ENCODE results near the gene TRIM71. TPM values are rescaled to one million over a fixed set of nuclear protein-coding genes. Genes with fewer than 3 reads are reported as not detected.
A peak's percentile ranks its signal among the peaks of the same experiment; 100 is the strongest.
"Not testable (repeated sequence)": the region's sequence is repeated elsewhere in the genome, so short reads cannot be mapped to it uniquely, and the experiment has no call there.

The TRIM71 gene
- total and polyA plus RNA-seq, 5 donors from 2014 or later, result 0.03 to 0.47 (median 0.06) TPM

DNA sequence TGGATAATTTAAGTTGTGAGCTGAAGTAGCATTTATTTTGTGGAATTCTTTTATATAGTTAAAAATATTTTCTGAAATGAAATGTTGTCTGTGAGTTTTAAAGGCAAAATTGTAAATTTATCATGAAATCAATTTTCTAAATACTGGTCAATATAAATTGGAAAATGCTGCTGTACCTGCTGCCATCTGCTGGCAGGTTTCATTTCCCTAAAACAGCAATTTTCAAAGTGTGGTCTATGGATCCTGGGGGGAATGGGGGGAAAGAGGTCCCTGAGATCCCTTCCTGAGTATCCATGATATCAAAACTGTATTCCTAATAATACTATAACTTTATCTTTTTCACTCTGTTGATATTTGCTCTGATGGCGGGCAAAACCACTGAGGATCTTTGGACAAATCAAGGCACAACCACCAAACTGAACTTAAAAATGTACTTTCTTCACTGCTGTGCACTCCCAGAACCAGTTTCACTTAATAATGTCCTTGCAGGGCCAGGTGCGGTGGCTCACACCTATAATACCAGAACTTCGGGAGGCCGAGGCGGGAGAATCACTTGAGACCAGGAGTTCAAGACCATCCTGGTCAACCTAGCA lies 116.4 kb downstream of the TRIM71 start:
- Histone ChIP-seq H3K36me3 (ENCODE audit: control insufficient read depth, insufficient read depth, low read length) (no peaks in the 10 kb centered on the region), H3K4me3 (ENCODE audit: low read depth, low read length) (no peak overlapping the region), H3K9me3 (ENCODE audit: control insufficient read depth in 2 of 2, low read length in 2 of 2) (no peaks in the 10 kb centered on the region), H3K4me1 (ENCODE audit: control insufficient read depth, insufficient read depth, low read length, poor library complexity, severe bottlenecking) (no peaks in the 10 kb centered on the region), H3K27ac (ENCODE audit: insufficient read depth, low read length, poor library complexity, severe bottlenecking) (no peak overlapping the region), H3K27me3 (ENCODE audit: control insufficient read depth, insufficient read depth, low read length) (no peaks in the 10 kb centered on the region)
- no peak for ATAC-seq (ENCODE audit: low read depth in 2 of 2)
- Mint-ChIP-seq H3K27me3 (peaks cover 11% of the 10 kb centered on the region), H3K4me3 (no peak overlapping the region), H3K9me3 (no peaks in the 10 kb centered on the region), H3K4me1 (no peaks in the 10 kb centered on the region), H3K36me3 (no peaks in the 10 kb centered on the region), H3K27ac (no peak overlapping the region)
- DNase-seq, result peak in 2 of 3 donors; percentile 34 to 46

DNA sequence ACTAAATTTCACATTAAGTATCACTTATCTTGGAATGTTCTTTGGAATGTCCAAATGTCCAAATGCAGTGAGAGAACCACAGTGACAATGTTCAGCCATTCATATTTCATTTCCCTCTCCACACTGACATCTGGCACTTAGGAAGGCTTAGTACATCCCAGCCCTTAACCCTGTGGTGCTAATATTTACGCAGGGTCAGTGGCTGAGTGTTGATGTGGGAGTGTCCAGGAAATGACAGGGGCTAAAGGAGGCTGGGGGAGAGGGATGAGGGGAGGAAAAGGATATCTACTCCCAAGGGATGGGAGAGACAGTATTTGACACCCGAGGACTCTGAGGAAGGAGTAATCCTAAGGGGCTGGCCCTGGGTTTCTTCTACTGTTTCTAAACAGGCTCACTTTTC lies 119.5 kb downstream of the TRIM71 start:
- no peaks in the 10 kb centered on the region for H3K9me3 ChIP-seq (ENCODE audit: control insufficient read depth in 2 of 2, low read length in 2 of 2)
- no peak overlapping the region for H3K27ac Mint-ChIP-seq

DNA sequence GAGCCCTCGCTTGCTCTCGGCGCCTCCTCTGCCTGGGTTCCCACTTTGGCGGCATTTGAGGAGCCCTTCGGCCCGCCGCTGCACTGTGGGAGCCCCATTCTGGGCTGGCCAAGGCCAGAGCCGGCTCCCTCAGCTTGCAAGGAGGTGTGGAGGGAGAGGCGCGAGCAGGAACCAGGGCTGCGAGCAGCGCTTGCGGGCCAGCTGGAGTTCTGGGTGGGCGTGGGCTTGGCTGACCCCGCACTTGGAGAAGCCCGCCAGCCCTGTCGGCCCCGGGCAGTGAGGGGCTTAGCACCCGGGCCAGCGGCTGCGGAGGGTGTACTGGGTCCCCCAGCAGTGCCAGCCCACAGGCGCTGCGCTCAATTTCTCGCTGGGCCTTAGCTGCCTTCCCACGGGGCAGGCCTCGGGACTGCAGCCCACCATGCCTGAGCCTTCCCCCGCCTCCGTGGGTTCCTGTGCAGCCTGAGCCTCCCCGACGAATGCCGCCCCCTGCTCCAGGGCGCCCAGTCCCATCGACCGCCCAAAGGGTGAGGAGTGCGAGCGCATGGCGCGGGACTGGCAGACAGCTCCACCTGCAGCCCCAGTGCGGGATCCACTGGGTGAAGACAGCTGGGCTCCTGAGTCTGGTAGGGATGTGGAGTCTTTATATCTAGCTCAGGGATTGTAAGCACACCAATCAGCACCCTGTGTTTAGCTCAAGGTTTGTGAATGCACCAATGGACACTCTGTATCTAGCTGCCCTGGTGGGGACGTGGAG lies 121.9 kb downstream of the TRIM71 start:
- H3K36me3 ChIP-seq (ENCODE audit: control insufficient read depth, insufficient read depth, low read length); H3K9me3 ChIP-seq (ENCODE audit: control insufficient read depth in 2 of 2, low read length in 2 of 2); H3K27me3 ChIP-seq (ENCODE audit: control insufficient read depth, insufficient read depth, low read length); H3K9me3 Mint-ChIP-seq; H3K4me3 ChIP-seq (ENCODE audit: low read depth, low read length); DNase-seq; H3K27ac ChIP-seq (ENCODE audit: insufficient read depth, low read length, poor library complexity, severe bottlenecking); H3K4me3 Mint-ChIP-seq; H3K27me3 Mint-ChIP-seq; H3K4me1 Mint-ChIP-seq; ATAC-seq (ENCODE audit: low read depth in 2 of 2); H3K4me1 ChIP-seq (ENCODE audit: control insufficient read depth, insufficient read depth, low read length, poor library complexity, severe bottlenecking); H3K27ac Mint-ChIP-seq; H3K36me3 Mint-ChIP-seq: not testable (repeated sequence)

More for the DNA sequence above, 119.5 kb downstream of the TRIM71 start:
- no peaks in the 10 kb centered on the region for H3K4me1 ChIP-seq (ENCODE audit: control insufficient read depth, insufficient read depth, low read length, poor library complexity, severe bottlenecking)
- H3K4me3 ChIP-seq (ENCODE audit: low read depth, low read length), result no peak overlapping the region
- H3K27me3 ChIP-seq (ENCODE audit: control insufficient read depth, insufficient read depth, low read length), result no peaks in the 10 kb centered on the region
- no peaks in the 10 kb centered on the region for H3K36me3 ChIP-seq (ENCODE audit: control insufficient read depth, insufficient read depth, low read length)
- Mint-ChIP-seq H3K36me3 (no peaks in the 10 kb centered on the region), H3K4me1 (no peaks in the 10 kb centered on the region), H3K27me3 (peaks cover 8% of the 10 kb centered on the region), H3K9me3 (no peaks in the 10 kb centered on the region), H3K4me3 (no peak overlapping the region)
- H3K27ac ChIP-seq (ENCODE audit: insufficient read depth, low read length, poor library complexity, severe bottlenecking), result no peak overlapping the region
- DNase-seq (no peak), ATAC-seq (ENCODE audit: low read depth in 2 of 2) (no peak)

DNA sequence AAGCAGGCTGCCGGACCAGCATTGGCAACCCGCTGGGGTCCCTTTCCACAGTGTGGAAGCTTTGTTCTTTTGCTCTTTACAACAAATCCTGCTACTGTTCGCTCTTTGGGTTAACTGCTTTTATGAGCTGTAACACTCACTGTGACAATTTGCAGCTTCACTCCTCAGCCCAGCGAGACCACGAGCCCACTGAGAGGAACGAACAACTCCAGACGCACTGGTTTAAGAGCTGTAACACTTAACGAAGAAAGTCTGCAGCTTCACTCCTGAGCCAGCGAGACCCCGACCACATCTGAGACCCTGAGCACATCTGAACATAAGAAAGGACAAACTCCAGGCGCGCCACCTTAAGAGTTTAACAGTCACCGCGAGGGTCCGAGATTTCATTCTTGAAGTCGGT lies 122.9 kb downstream of the TRIM71 start:
- no peak overlapping the region for H3K4me3 ChIP-seq (ENCODE audit: low read depth, low read length)
- DNase-seq (no peak), ATAC-seq (ENCODE audit: low read depth in 2 of 2) (no peak)
- H3K27me3 ChIP-seq (ENCODE audit: control insufficient read depth, insufficient read depth, low read length), result no peaks in the 10 kb centered on the region
- Mint-ChIP-seq H3K36me3 (no peaks in the 10 kb centered on the region), H3K4me1 (no peaks in the 10 kb centered on the region), H3K27ac (no peak overlapping the region), H3K4me3 (no peak overlapping the region), H3K9me3 (no peaks in the 10 kb centered on the region), H3K27me3 (no peaks in the 10 kb centered on the region)
- no peak overlapping the region for H3K27ac ChIP-seq (ENCODE audit: insufficient read depth, low read length, poor library complexity, severe bottlenecking)
- H3K9me3 ChIP-seq (ENCODE audit: control insufficient read depth in 2 of 2, low read length in 2 of 2), result no peaks in the 10 kb centered on the region
- H3K4me1 ChIP-seq (ENCODE audit: control insufficient read depth, insufficient read depth, low read length, poor library complexity, severe bottlenecking), result no peaks in the 10 kb centered on the region
- H3K36me3 ChIP-seq (ENCODE audit: control insufficient read depth, insufficient read depth, low read length), result no peaks in the 10 kb centered on the region

DNA sequence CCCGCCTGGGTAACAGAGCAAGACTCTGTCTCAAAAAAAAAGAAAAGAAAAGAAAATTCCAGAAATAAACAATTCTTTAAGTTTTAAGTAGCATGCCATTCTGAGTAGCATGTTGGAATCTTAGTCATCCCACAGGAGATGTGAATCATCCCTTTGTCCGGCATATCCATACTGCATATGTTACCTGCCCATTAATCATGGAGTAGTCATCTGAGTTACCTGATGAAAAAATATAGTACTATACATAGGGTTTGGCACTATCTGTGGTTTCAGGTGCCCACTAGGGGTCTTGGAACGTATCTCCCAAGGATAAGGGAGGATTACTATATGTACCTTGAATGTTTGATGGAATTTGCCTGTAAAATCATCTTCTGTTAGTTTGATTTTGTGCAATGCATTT lies 127.3 kb downstream of the TRIM71 start:
- no peaks in the 10 kb centered on the region for H3K27me3 ChIP-seq (ENCODE audit: control insufficient read depth, insufficient read depth, low read length)
- no peak overlapping the region for H3K27ac ChIP-seq (ENCODE audit: insufficient read depth, low read length, poor library complexity, severe bottlenecking)
- DNase-seq (no peak), ATAC-seq (ENCODE audit: low read depth in 2 of 2) (no peak)
- no peak overlapping the region for H3K4me3 ChIP-seq (ENCODE audit: low read depth, low read length)
- Mint-ChIP-seq H3K9me3 (no peaks in the 10 kb centered on the region), H3K27me3 (no peaks in the 10 kb centered on the region), H3K4me1 (peaks cover 10 to 25% (median 19%) of the 10 kb centered on the region in 4 donors), H3K4me3 (no peak overlapping the region), H3K27ac (no peak overlapping the region), H3K36me3 (no peaks in the 10 kb centered on the region)
- peaks cover 17% of the 10 kb centered on the region for H3K4me1 ChIP-seq (ENCODE audit: control insufficient read depth, insufficient read depth, low read length, poor library complexity, severe bottlenecking)
- H3K9me3 ChIP-seq (ENCODE audit: control insufficient read depth in 2 of 2, low read length in 2 of 2), result no peaks in the 10 kb centered on the region
- no peaks in the 10 kb centered on the region for H3K36me3 ChIP-seq (ENCODE audit: control insufficient read depth, insufficient read depth, low read length)

DNA sequence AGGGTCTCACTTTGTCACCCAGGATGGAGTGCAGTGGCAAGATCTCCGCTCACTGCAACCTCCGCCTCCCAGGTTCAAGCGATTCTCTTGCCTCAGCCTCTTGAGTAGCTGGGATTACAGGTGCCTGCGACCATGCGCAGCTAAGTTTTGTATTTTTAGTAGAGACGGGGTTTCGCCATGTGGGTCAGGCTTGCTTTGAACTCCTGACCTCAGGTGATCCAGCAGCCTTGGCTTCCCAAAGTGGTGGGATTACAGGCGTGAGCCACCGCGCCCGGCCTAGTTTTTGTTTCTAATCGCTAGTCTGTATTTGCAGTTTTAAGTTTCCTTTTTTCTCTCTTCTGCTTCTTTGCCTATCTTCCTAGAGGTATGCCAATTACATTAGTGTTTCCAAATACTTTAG lies 127.8 kb downstream of the TRIM71 start:
- not testable (repeated sequence) for H3K36me3 Mint-ChIP-seq; H3K27me3 Mint-ChIP-seq; H3K27ac Mint-ChIP-seq; H3K9me3 ChIP-seq (ENCODE audit: control insufficient read depth in 2 of 2, low read length in 2 of 2); H3K4me3 Mint-ChIP-seq; H3K27me3 ChIP-seq (ENCODE audit: control insufficient read depth, insufficient read depth, low read length); H3K9me3 Mint-ChIP-seq; H3K27ac ChIP-seq (ENCODE audit: insufficient read depth, low read length, poor library complexity, severe bottlenecking); H3K4me3 ChIP-seq (ENCODE audit: low read depth, low read length); H3K36me3 ChIP-seq (ENCODE audit: control insufficient read depth, insufficient read depth, low read length); ATAC-seq (ENCODE audit: low read depth in 2 of 2)
- peaks cover 21% of the 10 kb centered on the region for H3K4me1 ChIP-seq (ENCODE audit: control insufficient read depth, insufficient read depth, low read length, poor library complexity, severe bottlenecking)
- peak in 1 of 3 donors; percentile 34 for DNase-seq
- H3K4me1 Mint-ChIP-seq, result peaks cover 10 to 29% (median 21%) of the 10 kb centered on the region in 4 donors

DNA sequence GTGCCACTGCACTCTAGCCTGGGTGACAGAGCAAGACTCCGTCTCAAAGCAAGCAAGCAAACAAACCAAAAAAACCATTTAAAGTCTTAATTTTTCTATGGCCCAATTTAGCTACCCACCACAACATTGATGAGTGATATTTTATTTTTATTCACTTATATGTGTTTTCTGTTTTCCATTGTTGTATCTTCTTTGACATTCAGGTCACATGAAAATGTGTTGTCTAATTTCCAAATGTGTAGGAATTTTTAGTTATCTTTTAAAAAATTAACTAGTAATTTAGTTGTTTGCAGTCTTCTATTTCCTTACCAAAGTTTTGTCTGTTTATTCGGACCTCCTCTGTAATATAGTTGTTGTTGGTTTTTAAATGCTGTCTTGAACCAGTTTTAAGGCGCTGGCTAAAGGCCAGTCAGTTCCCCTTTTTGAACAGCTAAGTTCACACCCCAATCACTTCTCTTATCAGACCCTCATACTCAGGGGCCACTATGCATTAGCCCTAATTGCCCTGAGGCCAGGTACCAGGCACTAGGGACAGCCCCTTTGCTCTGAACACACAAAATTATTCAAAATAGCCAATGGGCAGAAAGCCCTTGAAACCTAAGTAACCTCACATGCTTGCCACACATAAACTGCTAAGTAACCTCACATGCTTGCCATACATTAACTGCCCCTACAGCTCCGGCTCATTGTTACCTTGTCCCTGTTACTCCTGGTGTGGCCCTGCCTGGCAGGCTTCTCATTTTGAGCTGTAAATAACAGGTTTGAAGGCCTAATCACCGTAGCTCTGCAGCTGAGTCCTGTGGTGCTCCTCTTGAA lies 129.4 kb downstream of the TRIM71 start:
- peak overlapping the region in 2 of 3 donors; percentile 25 to 93 for H3K27ac Mint-ChIP-seq
- H3K4me1 Mint-ChIP-seq, result peaks cover 16 to 44% (median 28%) of the 10 kb centered on the region in 4 donors
- Histone ChIP-seq H3K4me1 (ENCODE audit: control insufficient read depth, insufficient read depth, low read length, poor library complexity, severe bottlenecking) (peaks cover 36% of the 10 kb centered on the region), H3K4me3 (ENCODE audit: low read depth, low read length) (no peak overlapping the region), H3K9me3 (ENCODE audit: control insufficient read depth in 2 of 2, low read length in 2 of 2) (no peaks in the 10 kb centered on the region), H3K27me3 (ENCODE audit: control insufficient read depth, insufficient read depth, low read length) (no peaks in the 10 kb centered on the region), H3K36me3 (ENCODE audit: control insufficient read depth, insufficient read depth, low read length) (no peaks in the 10 kb centered on the region), H3K27ac (ENCODE audit: insufficient read depth, low read length, poor library complexity, severe bottlenecking) (no peak overlapping the region)
- H3K9me3 Mint-ChIP-seq, result no peaks in the 10 kb centered on the region
- peak in 1 of 3 donors; percentile 33 for DNase-seq
- ATAC-seq (ENCODE audit: low read depth in 2 of 2), result no peak
- peaks cover 7% of the 10 kb centered on the region for H3K36me3 Mint-ChIP-seq
- no peaks in the 10 kb centered on the region for H3K27me3 Mint-ChIP-seq
- H3K4me3 Mint-ChIP-seq, result peak overlapping the region in 1 of 4 donors; percentile 85
